Activated B cell treated with CpG ODN at 0.5 μM for 24 hours (primary cell): ENCODE data around the gene CDC42EP3. TPM values are rescaled to one million over a fixed set of nuclear protein-coding genes. Genes with fewer than 3 reads are reported as not detected.

Experiments
- ATAC-seq: fragments of 200-7000 bp; cut with Tn5 transposase; one replicate; pipeline ENCODE4 v1.10.0; 2021; ENCODE audit warnings: low read depth, mild to moderate bottlenecking, moderate library complexity
- CTCF ChIA-PET: fragments of 350-600 bp; sonication (Branson Sonifier 250); formaldehyde crosslinking; loops from one replicate; lab custom pipeline; 2021; ENCODE audit warnings: antibody characterized with exemption; lab: Charles Lee
- POLR2A ChIA-PET: fragments of 350-600 bp; sonication (Branson Sonifier 250); formaldehyde crosslinking; loops from one replicate; lab custom pipeline; 2021; ENCODE audit warnings: antibody characterized with exemption; lab: Charles Lee
- DNase-seq: peaks from one replicate; pipeline ENCODE4 v3.0.0; 2022
- H3K27ac Mint-ChIP-seq: one replicate; pipeline ENCODE4 v1.8.0; 2020; ENCODE audit warnings: mixed read lengths
- H3K27me3 Mint-ChIP-seq: one replicate; pipeline ENCODE4 v1.8.0; 2021; ENCODE audit warnings: mixed read lengths
- H3K36me3 Mint-ChIP-seq: one replicate; pipeline ENCODE4 v1.8.0; 2021; ENCODE audit warnings: low read depth, mixed read lengths
- H3K4me1 Mint-ChIP-seq: one replicate; pipeline ENCODE4 v1.8.0; 2021; ENCODE audit warnings: mixed read lengths
- H3K4me3 Mint-ChIP-seq: one replicate; pipeline ENCODE4 v1.8.0; 2020; ENCODE audit warnings: mild to moderate bottlenecking, mixed read lengths
- H3K9me3 Mint-ChIP-seq: one replicate; pipeline ENCODE4 v1.8.0; 2020; ENCODE audit warnings: mixed read lengths
- intact Hi-C: fragments of 100-400 bp; cut with micrococcal nuclease; formaldehyde crosslinking; loops from one replicate; pipeline ENCODE4 v1.15.1; 2024
- total RNA-seq: library from RNA; stranded (reverse); gene quantifications from 2 replicates; pipeline ENCODE4 v1.2.3, GENCODE V29; 2022
- TF ChIP-seq, protein P1 (sequence below): fragments of 200-600 bp; IDR thresholded peaks from one replicate; pipeline ENCODE4 v1.8.0; 2022; ENCODE audit warnings: antibody characterized with exemption, mild to moderate bottlenecking

Gene CDC42EP3
- total RNA-seq, 1 donor from 2014 or later = 33.2 TPM

GRCh38 chr2:37621199-37621598 is 50.2 kb downstream of the CDC42EP3 start:
- ChIA-PET CTCF (interaction anchor here (0.6 to 1.5 kb wide), 3 partner anchors 12 to 118 kb away, joined by 3 read pairs; no protein-coding TSS in a partner anchor), POLR2A (interaction anchor here (0.6 to 5.7 kb wide), 5 partner anchors 21 to 230 kb away, joined by 3 to 36 read pairs (median 4); no protein-coding TSS in a partner anchor)
- Mint-ChIP-seq H3K36me3 (no peaks in the 10 kb centered on the region), H3K27ac (peak overlapping the region; percentile 12), H3K27me3 (no peaks in the 10 kb centered on the region), H3K4me3 (no peak overlapping the region), H3K4me1 (peaks cover 81% of the 10 kb centered on the region), H3K9me3 (peaks cover 7% of the 10 kb centered on the region)
- TF ChIP-seq, protein P1, sequence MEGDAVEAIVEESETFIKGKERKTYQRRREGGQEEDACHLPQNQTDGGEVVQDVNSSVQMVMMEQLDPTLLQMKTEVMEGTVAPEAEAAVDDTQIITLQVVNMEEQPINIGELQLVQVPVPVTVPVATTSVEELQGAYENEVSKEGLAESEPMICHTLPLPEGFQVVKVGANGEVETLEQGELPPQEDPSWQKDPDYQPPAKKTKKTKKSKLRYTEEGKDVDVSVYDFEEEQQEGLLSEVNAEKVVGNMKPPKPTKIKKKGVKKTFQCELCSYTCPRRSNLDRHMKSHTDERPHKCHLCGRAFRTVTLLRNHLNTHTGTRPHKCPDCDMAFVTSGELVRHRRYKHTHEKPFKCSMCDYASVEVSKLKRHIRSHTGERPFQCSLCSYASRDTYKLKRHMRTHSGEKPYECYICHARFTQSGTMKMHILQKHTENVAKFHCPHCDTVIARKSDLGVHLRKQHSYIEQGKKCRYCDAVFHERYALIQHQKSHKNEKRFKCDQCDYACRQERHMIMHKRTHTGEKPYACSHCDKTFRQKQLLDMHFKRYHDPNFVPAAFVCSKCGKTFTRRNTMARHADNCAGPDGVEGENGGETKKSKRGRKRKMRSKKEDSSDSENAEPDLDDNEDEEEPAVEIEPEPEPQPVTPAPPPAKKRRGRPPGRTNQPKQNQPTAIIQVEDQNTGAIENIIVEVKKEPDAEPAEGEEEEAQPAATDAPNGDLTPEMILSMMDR = no peak
- ATAC-seq (no peak), DNase-seq (no peak)
- intact Hi-C loops = loop anchor here (5.0 kb wide), 1 partner anchor 34 kb away; no protein-coding TSS in a partner anchor

DNA sequence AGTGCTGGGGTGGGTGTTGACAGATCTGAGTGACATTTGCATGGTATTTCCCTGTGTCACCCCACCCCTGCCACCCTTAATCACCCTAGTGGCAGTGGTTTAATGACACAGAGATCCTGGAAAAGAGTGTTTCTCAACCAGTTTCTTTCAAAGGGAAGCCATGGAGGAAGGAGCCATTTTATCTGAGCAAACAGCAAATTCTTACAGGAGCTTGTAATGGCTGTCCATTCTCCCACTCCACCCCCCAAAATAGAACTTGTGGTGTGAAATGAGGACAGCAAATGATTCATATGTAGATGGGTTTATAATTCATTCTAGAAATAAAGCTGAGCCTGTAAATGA is 51.5 kb downstream of the CDC42EP3 start:
- CTCF ChIA-PET = interaction anchor here (1.5 kb wide), 3 partner anchors 25 to 115 kb away, joined by 3 to 4 read pairs (median 3); no protein-coding TSS in a partner anchor
- H3K4me3 Mint-ChIP-seq = no peak overlapping the region

GRCh38 chr2:37619230-37619958 is 52.0 kb downstream of the CDC42EP3 start:
- no peak for DNase-seq
- H3K4me1 Mint-ChIP-seq = peaks cover 81% of the 10 kb centered on the region
- ChIA-PET CTCF (interaction anchor here (1.5 kb wide), 2 partner anchors 25 to 61 kb away, joined by 3 to 4 read pairs; no protein-coding TSS in a partner anchor), POLR2A (interaction anchor here (1.0 to 5.7 kb wide), 4 partner anchors 13 to 35 kb away, joined by 3 to 36 read pairs (median 8); no protein-coding TSS in a partner anchor)
- no peaks in the 10 kb centered on the region for H3K36me3 Mint-ChIP-seq
- peaks cover 8% of the 10 kb centered on the region for H3K9me3 Mint-ChIP-seq
- ATAC-seq = no peak
- TF ChIP-seq, protein P1 = no peak
- intact Hi-C loops = loop anchor here (5.0 kb wide), 1 partner anchor 82 kb away; no protein-coding TSS in a partner anchor
- H3K27me3 Mint-ChIP-seq = no peaks in the 10 kb centered on the region
- H3K27ac Mint-ChIP-seq = peak overlapping the region; percentile 42
- H3K4me3 Mint-ChIP-seq = peak overlapping the region; percentile 16

More for the DNA sequence above, 51.5 kb downstream of the CDC42EP3 start:
- TF ChIP-seq, protein P1 = no peak
- H3K36me3 Mint-ChIP-seq = no peaks in the 10 kb centered on the region
- POLR2A ChIA-PET = interaction anchor here (0.6 to 5.7 kb wide), 2 partner anchors 21 to 30 kb away, joined by 8 to 36 read pairs; no protein-coding TSS in a partner anchor
- ATAC-seq = no peak
- H3K4me1 Mint-ChIP-seq = peaks cover 81% of the 10 kb centered on the region
- intact Hi-C loops = loop anchor here (5.0 kb wide), 2 partner anchors 33 to 83 kb away; no protein-coding TSS in a partner anchor
- peaks cover 8% of the 10 kb centered on the region for H3K9me3 Mint-ChIP-seq
- H3K27ac Mint-ChIP-seq = no peak overlapping the region
- no peaks in the 10 kb centered on the region for H3K27me3 Mint-ChIP-seq
- no peak for DNase-seq

DNA sequence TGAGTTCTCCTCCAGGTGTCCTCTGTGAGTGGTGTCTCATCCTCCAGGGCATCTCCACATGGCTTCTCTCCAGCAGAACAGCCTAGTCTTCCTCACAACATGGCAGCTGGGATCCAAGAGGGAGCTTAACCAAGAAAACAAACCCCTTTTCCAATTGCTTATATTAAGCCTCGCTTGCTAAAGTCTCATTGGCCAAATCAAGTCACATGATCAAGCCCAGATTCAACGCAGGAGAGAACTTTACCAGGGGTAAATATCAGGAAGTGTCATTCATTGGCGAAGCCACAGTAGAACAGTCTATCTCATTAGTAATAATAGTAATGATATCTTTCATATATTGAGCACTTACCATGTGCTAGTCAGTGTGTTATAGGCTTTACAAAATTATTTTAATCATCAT is 53.1 kb downstream of the CDC42EP3 start:
- Mint-ChIP-seq H3K27me3 (no peaks in the 10 kb centered on the region), H3K9me3 (peaks cover 8% of the 10 kb centered on the region), H3K27ac (peak overlapping the region; percentile 65), H3K36me3 (no peaks in the 10 kb centered on the region), H3K4me1 (peaks cover 71% of the 10 kb centered on the region), H3K4me3 (peak overlapping the region; percentile 39)
- TF ChIP-seq, protein P1 = no peak
- ChIA-PET POLR2A (interaction anchor here (1.0 to 2.5 kb wide), 3 partner anchors 15 to 36 kb away, joined by 3 to 8 read pairs (median 8); no protein-coding TSS in a partner anchor), CTCF (interaction anchor here (1.5 kb wide), 1 partner anchor 60 kb away, joined by 3 read pairs; no protein-coding TSS in a partner anchor)
- DNase-seq (no peak), ATAC-seq (no peak)
- intact Hi-C loops = loop anchor here (5.0 kb wide), 1 partner anchor 81 kb away; no protein-coding TSS in a partner anchor
